Measurements from ENCODE around the gene ZNF107.

DNA sequence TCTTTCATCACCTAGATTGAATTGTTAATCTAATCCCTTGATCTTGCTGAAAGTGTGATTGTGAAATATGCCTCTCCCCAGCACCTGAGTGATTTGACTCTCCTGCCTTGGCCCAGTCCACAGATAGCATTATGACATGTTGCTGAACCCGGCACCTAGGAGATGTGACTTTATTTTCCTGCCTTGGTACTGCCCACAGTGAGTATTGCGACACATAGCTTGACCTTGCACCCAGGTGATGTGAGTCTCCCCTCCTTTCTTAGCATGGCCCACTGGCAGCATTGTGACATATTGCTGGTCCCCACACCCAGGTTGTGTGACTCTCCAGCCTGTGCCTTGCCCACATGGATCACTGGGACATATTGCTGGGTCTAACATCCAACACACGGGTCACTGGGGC lies 32.5 kb upstream of the ZNF107 start:
- TF ChIP-seq, protein P1, sequence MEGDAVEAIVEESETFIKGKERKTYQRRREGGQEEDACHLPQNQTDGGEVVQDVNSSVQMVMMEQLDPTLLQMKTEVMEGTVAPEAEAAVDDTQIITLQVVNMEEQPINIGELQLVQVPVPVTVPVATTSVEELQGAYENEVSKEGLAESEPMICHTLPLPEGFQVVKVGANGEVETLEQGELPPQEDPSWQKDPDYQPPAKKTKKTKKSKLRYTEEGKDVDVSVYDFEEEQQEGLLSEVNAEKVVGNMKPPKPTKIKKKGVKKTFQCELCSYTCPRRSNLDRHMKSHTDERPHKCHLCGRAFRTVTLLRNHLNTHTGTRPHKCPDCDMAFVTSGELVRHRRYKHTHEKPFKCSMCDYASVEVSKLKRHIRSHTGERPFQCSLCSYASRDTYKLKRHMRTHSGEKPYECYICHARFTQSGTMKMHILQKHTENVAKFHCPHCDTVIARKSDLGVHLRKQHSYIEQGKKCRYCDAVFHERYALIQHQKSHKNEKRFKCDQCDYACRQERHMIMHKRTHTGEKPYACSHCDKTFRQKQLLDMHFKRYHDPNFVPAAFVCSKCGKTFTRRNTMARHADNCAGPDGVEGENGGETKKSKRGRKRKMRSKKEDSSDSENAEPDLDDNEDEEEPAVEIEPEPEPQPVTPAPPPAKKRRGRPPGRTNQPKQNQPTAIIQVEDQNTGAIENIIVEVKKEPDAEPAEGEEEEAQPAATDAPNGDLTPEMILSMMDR (IDR thresholded peaks at IDR 0.05; ENCODE audit: low read length): no peak
- no peak for TF ChIP-seq EZH2 (IDR thresholded peaks at IDR 0.05; ENCODE audit: borderline replicate concordance, low read length)
